ENCODE results near the gene RPL27A. TPM values are rescaled to one million over a fixed set of nuclear protein-coding genes. Genes with fewer than 3 reads are reported as not detected.
A peak's percentile ranks its signal among the peaks of the same experiment; 100 is the strongest.

RPL27A gene
- total RNA-seq, 1 experiment from 2014 or later: 1,103 TPM

DNA sequence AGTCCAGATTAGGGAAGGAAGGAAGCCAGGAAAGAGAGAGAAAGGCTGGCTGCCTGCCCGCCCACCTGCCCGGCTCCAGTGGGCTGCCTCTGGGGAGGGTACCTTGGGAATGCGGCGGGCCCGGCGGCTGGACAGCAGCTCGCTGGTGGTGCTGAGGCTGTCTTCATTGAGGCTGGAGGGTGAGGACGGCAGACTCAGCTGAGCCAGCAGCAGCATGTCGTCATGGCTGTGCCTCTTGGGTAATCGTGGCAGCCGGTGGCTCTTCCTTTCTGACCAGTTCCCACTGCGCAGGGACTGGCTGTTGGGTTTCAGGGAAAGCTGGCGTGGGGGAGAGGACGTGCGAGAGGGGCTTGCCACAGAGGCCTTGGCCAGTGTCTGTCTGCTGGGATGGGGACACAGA is 32.9 kb downstream of the RPL27A start (continued):
- TF ChIP-seq, protein P1, sequence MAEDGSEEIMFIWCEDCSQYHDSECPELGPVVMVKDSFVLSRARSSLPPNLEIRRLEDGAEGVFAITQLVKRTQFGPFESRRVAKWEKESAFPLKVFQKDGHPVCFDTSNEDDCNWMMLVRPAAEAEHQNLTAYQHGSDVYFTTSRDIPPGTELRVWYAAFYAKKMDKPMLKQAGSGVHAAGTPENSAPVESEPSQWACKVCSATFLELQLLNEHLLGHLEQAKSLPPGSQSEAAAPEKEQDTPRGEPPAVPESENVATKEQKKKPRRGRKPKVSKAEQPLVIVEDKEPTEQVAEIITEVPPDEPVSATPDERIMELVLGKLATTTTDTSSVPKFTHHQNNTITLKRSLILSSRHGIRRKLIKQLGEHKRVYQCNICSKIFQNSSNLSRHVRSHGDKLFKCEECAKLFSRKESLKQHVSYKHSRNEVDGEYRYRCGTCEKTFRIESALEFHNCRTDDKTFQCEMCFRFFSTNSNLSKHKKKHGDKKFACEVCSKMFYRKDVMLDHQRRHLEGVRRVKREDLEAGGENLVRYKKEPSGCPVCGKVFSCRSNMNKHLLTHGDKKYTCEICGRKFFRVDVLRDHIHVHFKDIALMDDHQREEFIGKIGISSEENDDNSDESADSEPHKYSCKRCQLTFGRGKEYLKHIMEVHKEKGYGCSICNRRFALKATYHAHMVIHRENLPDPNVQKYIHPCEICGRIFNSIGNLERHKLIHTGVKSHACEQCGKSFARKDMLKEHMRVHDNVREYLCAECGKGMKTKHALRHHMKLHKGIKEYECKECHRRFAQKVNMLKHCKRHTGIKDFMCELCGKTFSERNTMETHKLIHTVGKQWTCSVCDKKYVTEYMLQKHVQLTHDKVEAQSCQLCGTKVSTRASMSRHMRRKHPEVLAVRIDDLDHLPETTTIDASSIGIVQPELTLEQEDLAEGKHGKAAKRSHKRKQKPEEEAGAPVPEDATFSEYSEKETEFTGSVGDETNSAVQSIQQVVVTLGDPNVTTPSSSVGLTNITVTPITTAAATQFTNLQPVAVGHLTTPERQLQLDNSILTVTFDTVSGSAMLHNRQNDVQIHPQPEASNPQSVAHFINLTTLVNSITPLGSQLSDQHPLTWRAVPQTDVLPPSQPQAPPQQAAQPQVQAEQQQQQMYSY (CRISPR knock-in tag; IDR thresholded peaks at IDR 0.05): no peak
- TF ChIP-seq ZNF317 (CRISPR knock-in tag; IDR thresholded peaks at IDR 0.05; ENCODE audit: borderline replicate concordance, low read depth) (no peak), SP1 (CRISPR knock-in tag; conservative IDR thresholded peaks at IDR 0.05) (no peak)
- TF ChIP-seq, protein P2, sequence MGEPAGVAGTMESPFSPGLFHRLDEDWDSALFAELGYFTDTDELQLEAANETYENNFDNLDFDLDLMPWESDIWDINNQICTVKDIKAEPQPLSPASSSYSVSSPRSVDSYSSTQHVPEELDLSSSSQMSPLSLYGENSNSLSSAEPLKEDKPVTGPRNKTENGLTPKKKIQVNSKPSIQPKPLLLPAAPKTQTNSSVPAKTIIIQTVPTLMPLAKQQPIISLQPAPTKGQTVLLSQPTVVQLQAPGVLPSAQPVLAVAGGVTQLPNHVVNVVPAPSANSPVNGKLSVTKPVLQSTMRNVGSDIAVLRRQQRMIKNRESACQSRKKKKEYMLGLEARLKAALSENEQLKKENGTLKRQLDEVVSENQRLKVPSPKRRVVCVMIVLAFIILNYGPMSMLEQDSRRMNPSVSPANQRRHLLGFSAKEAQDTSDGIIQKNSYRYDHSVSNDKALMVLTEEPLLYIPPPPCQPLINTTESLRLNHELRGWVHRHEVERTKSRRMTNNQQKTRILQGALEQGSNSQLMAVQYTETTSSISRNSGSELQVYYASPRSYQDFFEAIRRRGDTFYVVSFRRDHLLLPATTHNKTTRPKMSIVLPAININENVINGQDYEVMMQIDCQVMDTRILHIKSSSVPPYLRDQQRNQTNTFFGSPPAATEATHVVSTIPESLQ (CRISPR knock-in tag; IDR thresholded peaks at IDR 0.05): no peak

DNA sequence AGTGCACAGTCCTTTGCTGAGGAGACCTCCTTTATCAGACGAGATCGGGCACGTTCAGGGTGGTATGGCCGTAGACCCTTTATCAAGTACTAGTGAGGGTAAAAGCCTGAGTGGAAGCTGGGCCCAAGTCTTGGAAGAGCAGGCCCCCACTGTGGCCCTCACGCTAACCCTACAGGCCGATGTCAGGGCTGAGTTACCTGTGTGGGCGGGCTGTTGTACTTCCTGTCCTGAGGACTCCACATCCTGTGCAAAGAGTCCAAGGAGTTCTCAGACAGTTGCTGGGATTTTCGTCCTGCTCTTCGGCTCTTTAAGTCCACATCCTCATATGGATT is 34.9 kb downstream of the RPL27A start:
- H3K27ac Mint-ChIP-seq: peak overlapping the region; percentile 87
- no peak for DNase-seq (ENCODE audit: low spot score)
- H3K27me3 Mint-ChIP-seq (ENCODE audit: low read depth): no peaks in the 10 kb centered on the region
- no peak for ATAC-seq
- POLR2A ChIA-PET: interaction anchor here (1.0 kb wide), 1 partner anchor 14 kb away, joined by 4 read pairs; no protein-coding TSS in a partner anchor
- no peak overlapping the region for H3K4me3 Mint-ChIP-seq
- H3K9me3 Mint-ChIP-seq: no peaks in the 10 kb centered on the region
- H3K36me3 Mint-ChIP-seq: peaks cover 16% of the 10 kb centered on the region
- CTCF ChIA-PET: no interaction called here
- peaks cover 37% of the 10 kb centered on the region for H3K4me1 Mint-ChIP-seq
- TF ChIP-seq, protein P3, sequence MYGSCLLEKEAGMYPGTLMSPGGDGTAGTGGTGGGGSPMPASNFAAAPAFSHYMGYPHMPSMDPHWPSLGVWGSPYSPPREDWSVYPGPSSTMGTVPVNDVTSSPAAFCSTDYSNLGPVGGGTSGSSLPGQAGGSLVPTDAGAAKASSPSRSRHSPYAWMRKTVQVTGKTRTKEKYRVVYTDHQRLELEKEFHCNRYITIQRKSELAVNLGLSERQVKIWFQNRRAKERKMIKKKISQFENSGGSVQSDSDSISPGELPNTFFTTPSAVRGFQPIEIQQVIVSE (CRISPR knock-in tag; IDR thresholded peaks at IDR 0.05; ENCODE audit: borderline replicate concordance): no peak
- TF ChIP-seq, protein P4, sequence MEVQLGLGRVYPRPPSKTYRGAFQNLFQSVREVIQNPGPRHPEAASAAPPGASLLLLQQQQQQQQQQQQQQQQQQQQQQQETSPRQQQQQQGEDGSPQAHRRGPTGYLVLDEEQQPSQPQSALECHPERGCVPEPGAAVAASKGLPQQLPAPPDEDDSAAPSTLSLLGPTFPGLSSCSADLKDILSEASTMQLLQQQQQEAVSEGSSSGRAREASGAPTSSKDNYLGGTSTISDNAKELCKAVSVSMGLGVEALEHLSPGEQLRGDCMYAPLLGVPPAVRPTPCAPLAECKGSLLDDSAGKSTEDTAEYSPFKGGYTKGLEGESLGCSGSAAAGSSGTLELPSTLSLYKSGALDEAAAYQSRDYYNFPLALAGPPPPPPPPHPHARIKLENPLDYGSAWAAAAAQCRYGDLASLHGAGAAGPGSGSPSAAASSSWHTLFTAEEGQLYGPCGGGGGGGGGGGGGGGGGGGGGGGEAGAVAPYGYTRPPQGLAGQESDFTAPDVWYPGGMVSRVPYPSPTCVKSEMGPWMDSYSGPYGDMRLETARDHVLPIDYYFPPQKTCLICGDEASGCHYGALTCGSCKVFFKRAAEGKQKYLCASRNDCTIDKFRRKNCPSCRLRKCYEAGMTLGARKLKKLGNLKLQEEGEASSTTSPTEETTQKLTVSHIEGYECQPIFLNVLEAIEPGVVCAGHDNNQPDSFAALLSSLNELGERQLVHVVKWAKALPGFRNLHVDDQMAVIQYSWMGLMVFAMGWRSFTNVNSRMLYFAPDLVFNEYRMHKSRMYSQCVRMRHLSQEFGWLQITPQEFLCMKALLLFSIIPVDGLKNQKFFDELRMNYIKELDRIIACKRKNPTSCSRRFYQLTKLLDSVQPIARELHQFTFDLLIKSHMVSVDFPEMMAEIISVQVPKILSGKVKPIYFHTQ (CRISPR knock-in tag; IDR thresholded peaks at IDR 0.05): no peak
- TF ChIP-seq FOXK1 (CRISPR knock-in tag; IDR thresholded peaks at IDR 0.05): no peak
- TF ChIP-seq ZNF317 (CRISPR knock-in tag; IDR thresholded peaks at IDR 0.05; ENCODE audit: borderline replicate concordance, low read depth): no peak
- TF ChIP-seq FOXP1 (CRISPR knock-in tag; IDR thresholded peaks at IDR 0.05; ENCODE audit: borderline replicate concordance): no peak
- TF ChIP-seq, protein P5, sequence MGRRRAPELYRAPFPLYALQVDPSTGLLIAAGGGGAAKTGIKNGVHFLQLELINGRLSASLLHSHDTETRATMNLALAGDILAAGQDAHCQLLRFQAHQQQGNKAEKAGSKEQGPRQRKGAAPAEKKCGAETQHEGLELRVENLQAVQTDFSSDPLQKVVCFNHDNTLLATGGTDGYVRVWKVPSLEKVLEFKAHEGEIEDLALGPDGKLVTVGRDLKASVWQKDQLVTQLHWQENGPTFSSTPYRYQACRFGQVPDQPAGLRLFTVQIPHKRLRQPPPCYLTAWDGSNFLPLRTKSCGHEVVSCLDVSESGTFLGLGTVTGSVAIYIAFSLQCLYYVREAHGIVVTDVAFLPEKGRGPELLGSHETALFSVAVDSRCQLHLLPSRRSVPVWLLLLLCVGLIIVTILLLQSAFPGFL (CRISPR knock-in tag; IDR thresholded peaks at IDR 0.05; ENCODE audit: borderline replicate concordance): no peak
- TF ChIP-seq, protein P6, sequence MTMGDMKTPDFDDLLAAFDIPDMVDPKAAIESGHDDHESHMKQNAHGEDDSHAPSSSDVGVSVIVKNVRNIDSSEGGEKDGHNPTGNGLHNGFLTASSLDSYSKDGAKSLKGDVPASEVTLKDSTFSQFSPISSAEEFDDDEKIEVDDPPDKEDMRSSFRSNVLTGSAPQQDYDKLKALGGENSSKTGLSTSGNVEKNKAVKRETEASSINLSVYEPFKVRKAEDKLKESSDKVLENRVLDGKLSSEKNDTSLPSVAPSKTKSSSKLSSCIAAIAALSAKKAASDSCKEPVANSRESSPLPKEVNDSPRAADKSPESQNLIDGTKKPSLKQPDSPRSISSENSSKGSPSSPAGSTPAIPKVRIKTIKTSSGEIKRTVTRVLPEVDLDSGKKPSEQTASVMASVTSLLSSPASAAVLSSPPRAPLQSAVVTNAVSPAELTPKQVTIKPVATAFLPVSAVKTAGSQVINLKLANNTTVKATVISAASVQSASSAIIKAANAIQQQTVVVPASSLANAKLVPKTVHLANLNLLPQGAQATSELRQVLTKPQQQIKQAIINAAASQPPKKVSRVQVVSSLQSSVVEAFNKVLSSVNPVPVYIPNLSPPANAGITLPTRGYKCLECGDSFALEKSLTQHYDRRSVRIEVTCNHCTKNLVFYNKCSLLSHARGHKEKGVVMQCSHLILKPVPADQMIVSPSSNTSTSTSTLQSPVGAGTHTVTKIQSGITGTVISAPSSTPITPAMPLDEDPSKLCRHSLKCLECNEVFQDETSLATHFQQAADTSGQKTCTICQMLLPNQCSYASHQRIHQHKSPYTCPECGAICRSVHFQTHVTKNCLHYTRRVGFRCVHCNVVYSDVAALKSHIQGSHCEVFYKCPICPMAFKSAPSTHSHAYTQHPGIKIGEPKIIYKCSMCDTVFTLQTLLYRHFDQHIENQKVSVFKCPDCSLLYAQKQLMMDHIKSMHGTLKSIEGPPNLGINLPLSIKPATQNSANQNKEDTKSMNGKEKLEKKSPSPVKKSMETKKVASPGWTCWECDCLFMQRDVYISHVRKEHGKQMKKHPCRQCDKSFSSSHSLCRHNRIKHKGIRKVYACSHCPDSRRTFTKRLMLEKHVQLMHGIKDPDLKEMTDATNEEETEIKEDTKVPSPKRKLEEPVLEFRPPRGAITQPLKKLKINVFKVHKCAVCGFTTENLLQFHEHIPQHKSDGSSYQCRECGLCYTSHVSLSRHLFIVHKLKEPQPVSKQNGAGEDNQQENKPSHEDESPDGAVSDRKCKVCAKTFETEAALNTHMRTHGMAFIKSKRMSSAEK (CRISPR knock-in tag; IDR thresholded peaks at IDR 0.05; ENCODE audit: borderline replicate concordance): no peak
- no peak for TF ChIP-seq CBFB (CRISPR knock-in tag; IDR thresholded peaks at IDR 0.05; ENCODE audit: low read depth)
- TF ChIP-seq OVOL2 (CRISPR knock-in tag; IDR thresholded peaks at IDR 0.05; ENCODE audit: borderline replicate concordance): no peak
